Measurements from ENCODE around the gene GPT2.

Gene GPT2

DNA sequence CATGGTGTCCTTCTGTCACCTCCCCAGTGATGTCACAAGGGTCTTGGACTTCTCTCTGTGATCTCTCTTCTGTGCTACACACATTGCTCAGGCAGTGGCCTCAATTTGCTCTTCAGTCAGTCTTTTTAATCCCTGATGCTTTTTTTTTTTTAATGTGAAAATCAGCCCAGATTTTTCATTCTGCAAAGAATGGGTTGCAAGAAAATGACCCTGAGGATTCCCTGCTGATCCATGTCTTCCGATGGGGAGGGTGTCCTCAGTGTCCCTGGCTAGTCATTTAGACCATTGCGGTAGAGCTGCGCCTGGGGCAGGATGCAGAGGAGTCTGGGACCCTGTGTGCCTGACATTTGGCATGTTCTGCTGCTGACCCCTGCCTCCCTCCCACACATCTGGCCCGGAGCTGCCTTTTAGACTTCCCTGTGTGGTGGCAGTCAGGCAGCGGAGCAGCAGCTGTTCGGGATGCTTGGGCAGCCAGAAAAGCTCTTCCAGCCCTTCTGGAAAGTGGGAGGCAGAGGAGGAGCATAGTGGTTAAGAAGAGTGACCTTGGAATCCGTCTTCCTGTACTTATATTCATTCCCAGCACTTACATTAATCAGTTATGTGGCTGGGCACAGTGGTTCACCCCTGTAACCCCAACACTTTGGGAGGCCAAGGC lies 12.3 kb downstream of the GPT2 start:
- no peak for DNase-seq

DNA sequence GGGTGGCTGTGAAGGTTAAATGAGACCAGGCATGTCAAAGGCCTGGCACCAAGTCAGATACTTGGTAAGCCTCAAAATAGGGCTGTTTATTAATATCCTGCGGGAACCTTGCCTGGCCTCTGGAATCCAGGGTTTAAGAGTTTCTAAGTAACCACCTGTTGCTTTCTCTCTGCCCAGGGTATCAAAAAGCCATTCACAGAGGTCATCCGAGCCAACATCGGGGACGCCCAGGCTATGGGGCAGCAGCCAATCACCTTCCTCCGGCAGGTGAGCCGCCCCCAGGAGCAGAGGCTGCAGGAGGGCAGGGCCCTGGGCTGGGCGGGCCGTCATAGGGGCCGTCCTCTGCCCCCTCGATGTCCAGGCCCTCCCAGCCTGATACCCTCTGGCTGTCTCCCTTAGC lies 13.3 kb downstream of the GPT2 start:
- no peak for DNase-seq

DNA sequence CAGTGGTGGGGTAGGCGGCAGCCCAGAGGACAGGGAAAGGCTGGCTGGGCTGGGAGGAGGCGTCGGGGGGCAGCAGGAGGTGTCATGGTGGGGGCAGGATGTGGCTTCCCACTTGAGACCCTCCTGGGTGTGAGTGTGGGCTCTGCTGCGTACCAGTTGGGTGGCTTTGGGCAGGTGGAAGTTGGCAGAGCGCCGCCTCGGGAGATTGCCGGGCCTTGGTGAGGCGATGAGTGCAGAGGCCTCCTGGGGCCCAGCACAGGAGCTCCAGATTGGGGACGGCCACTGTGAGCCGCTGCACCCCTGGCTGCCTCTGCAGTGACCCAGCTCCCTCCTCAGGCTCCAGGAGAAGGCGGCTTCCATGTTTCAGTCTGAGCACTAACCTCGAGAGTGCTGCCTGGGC lies 13.8 kb downstream of the GPT2 start:
- DNase-seq, result no peak

DNA sequence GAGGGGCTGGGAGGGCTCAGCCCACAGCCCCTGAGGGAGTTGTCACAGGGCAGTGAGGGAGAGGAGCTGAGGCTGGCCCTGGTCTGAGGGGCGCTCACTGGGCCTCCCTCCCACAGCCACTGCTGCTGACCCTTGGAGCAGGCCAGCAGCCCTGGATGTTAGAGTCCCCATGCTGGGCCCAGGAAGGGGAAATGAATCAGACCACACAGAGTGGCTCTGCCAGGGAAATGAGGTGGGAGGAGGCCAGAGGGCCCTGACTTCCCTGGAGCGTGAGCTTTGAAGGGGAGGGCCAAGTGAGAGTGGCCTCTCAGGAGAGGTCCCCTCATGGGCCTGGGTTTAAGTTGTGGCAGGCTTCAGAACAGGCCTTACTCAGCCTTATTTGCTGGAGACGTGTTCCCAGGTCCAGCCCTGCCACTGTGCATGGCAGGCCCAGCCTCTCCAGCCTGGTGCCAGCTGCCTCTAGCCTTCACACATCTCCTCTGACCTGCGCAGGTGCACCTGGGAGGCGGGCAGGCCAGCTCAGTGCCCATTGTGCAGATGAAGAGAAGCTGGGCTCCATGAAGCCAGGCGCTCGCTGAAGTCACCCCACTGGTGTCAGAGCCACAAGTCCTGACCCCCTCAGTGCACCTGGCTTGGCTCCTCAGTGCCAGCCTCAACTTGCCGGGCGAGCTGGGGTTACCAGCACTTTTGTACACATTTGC lies 15.4 kb downstream of the GPT2 start:
- no peak for DNase-seq

DNA sequence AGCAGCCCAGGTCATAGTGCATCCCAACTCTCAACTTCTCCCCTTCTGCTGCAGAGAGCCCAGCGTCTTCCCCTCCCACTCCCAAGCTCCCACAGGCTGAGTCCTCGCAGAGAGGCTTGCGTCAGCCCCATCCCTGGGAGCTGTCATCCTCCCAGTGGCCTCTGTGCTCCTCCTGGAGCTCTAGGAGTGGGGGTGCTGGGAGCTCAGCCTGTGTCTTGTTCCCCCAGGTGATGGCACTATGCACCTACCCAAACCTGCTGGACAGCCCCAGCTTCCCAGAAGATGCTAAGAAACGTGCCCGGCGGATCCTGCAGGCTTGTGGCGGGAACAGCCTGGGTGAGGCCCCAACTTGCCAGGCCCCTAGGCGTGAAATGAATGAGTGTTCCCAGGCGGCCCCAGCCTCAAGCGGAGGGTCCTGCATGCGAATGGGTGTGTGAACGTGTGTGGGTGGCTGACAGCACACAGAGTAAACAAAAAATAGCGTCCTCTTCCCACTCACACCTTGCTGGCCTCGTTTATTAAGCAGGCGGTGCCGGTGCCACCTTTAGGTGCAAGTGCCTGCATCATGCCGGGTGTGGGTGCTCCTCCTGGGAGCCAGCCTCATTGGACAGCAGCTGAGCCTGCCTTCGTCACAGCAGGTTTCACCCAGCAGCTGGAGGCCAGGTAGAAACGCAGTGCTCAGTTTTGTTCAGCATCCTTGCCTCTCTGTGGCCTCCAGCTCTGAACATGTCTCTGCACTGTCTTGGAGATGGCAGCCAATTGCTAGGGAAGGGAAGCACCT lies 16.5 kb downstream of the GPT2 start:
- DNase-seq, result no peak

DNA sequence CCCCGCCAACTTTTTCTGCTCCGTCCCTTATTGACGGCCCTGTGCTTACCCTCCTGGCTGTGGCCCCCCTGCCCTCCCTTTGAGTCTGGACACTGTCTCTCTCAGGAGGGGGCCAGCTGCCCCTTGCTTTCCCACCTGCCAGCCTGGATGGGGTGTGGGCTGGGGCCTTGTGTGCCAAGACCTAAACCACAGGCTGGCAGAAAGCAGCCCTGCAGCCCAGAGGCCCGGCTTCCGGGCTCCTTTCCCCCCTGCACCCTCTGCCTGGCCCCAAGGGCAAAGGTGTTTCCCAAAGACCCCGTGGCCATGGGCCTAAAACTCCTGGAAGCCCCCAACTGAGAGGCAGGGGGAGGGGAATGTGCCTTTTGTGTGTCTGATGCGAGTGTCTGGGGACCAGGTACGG lies 17.5 kb downstream of the GPT2 start:
- no peak for DNase-seq

DNA sequence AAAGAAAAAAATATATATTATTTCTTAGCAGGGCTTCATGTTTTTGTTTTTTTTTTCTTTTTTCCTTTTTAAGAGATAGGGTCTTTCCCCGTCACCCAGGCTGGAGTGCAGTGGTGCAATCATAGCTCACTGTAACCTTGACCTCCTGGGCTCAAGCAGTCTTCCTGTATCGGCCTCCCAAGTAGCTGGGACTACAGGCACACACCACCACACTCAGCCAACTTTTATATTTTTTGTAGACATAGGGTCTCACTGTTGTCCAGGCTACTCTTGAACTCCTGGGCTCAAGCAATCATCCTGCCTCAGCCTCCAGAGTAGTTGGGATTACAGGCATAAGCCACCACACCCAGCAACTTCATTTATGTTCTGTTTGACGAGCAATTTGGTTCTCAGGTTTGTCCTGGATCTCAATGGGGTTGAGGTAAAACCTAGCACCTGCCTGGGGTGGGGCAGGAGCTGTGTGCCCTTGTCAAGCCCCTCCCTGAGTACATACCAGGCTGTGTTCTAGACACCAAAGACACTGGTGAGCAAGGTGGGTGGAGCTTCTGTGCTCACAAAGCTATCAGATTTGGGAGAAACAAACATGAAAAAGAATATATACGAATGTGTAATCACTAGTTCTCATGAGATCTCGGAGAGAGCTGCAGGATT lies 19.2 kb downstream of the GPT2 start:
- no peak for DNase-seq

DNA sequence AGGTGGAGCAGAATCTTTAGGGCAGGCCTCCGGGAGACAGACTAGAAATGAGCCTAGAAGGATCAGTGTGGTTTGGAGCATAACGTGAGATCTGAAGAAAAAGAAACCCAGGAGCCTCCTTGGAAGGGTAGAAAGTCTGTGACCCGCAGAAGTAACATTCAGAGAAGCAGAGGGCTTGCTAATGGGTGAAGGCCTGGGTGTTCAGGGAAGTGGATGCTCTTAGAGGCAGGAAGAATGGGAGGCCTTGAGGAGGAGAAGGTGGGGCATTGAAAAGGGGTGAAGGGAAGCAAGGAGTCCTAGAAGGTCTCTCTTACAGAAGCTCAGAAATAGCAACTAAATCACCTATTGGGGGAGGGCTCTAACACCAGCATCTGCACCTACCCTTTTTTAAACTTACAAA lies 20.3 kb downstream of the GPT2 start:
- no peak for DNase-seq

DNA sequence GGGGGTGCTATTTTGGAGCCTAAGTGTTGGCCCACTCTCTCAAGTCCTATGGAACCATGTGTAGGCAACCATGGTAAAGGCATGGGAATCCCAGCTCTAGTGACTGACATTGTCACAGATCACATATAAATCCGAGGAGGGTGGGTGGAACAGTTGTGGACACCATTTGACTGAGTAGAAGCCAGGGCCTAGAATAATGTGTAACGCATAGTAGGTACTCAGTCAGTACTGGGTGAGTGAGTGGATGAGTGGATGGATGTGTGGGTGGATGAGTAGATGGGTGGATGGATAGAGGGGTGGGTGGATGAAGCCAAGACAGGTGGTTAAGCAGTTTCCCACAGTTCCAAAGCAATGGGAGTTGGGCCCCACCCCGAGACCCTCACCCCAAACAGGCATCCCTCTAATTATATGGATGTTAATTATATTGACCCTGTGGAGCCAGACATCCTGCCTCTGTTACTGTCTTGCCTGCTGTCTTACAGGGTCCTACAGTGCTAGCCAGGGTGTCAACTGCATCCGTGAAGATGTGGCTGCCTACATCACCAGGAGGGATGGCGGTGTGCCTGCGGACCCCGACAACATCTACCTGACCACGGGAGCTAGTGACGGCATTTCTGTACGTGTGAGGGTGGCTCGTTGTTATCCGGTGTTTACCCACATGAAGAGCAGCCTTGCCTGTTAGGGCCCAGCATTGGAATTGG lies 22.3 kb downstream of the GPT2 start:
- DNase-seq, result no peak

DNA sequence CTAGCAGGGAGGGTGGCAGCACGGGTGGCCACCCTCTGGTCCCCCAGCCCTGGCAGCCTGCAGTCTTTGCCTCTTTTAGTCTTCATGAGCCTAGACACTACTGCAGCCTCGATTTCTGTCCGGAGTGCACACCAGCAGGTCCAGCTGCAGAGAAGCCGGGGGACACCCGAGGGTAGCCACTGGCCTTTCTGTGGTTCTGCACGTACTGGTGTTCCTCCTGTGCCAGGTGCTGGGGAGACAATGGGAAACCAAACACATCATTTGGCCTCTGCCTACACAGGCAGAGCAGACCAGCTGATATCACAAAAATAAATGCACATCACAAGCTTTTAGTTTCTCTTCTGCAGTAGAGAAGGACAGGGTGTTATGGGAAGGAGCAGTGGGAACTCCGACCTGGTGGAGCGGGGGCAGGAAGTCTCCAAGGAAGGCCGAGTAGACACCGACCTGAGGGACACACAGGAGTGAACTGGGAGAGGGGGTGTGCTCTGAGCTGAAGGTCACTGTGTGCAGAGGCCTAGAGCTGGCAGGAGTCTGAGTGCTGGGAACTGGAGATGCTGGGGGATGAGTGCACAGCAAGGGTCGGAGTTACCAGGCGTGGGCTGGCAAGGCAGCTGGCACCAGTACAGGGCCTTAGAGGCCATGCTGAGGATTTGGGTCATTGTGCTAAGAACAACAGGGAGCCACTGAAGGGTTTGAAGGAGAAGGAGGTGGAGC lies 23.1 kb downstream of the GPT2 start:
- no peak for DNase-seq

DNA sequence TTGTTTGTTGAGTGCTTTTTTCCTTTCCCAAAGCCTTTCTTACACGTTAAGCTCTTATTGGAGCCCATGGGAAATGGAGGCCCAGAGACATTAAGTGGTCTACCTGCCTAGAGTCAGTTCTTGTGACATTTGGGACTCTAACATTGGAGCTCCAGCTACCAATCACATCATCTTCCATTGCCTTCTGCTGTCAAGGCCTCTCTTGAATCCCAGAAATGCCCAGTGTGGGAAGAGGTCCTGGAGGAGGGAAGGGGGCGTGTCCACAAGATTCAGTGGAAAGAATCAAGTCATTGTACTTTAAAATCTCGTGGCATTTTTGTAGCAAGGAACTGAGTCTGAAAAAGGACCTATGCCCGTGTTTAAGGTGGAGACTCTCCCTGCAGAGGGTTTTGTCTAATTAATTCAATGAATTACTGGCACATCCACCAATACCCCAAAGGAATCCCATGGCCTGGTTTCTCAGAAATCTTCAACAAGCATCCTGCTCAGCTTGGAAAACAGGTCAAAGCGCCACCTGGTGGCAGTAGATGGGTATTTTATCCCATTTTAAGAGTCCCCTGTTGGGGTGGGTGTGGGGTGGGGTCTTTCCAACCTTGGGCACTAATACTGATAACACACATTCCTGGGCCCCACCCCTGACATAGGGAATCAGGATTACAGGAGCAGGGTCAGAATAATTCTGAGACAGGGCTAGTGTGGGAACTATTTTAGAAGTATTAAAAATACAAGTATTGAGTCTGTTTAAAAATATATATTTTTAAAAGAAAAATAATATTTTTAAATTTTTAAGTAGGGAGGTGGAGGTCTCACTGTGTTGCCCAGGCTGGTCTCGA lies 24.6 kb downstream of the GPT2 start:
- peak in 4 of 5 donors; percentile 34 to 56 (median 48) for DNase-seq

DNA sequence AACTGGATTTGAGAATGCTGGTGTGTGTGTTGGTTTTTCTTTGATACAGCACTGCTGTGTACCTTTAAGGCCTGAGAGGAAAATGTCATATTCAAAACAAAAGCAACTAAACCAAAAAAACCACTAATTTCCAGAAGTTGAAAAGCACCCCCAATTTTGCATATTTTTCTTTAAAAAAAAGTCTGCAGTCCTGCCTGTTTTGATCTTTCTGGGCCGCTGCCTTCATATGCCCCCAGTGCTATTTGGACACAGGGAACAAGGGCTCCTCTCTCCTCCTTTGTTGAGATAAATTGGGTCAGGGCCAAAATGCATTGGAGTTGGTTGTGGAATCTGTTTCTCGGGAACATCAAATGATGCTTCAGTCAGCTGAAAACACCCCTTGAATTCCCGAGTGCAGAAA lies 26.9 kb downstream of the GPT2 start:
- DNase-seq, result peak in 1 of 5 donors; percentile 8

DNA sequence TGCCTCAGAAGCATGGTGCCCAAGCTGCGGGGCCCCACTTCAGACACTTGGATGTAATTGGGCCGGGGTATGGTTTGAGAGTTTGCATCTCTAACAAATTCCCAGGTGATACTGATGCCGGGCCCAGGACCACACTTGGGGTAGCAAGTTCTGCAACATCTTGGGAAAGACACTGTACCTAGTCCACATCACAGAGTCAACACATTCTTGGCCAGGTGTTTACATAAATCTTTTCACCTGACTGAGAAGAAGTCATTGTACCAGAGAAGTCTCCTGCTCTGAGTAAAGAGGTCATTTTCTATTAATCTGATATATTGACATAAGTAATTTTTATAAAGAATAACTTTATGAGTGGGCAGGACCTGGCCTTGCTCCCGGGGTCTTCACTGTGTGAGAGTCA lies 27.5 kb downstream of the GPT2 start:
- DNase-seq, result no peak

DNA sequence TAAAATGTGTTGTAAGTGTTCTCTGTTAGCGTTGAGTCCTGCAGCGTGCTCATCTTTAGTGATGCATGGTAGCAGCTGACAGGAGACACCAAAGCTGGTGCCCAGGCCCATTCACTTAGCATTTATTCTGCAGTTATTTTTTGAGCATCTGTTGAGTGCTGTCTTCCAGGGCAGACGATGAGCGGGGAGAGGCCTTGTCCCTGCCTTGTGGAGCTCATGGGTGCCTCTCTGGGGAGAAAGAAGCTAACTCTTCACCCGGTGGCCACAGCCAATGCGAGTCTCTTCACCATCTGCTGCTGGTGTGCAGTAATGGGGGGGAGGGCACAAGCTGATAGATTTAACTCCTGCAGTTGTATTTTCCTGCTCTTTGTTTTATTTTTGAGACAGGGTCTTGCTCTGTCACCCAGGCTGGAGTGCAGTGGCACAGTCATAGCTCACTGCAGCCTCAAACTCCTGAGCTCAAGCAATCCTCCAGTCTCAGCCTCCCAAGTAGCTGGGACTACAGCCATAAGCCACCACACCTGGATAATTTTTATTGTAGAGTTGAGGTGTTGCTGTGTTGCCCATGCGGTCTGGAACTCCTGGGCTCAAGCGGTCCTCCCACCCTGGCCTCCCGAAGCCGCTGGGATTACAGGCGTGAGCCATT lies 30.5 kb downstream of the GPT2 start:
- no peak for DNase-seq

DNA sequence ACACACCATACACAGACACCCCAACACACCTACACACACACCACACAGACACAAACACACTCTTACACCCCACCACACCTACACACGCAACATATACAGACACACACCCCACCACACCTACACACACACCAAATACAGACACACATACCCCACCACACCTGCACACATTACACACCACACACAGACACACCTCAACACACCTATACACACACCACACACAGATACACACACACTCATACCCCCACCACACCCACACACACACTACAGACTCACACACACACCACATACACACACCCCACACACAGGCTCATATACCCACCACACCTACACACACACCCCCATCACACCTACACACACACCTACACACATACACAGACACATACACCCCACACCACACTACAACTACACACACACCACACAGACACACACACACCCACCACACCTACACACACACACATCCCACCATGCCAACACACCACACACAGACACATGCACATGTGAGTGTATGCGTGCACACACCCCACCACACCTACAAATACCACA lies 31.4 kb downstream of the GPT2 start:
- DNase-seq, result no peak

DNA sequence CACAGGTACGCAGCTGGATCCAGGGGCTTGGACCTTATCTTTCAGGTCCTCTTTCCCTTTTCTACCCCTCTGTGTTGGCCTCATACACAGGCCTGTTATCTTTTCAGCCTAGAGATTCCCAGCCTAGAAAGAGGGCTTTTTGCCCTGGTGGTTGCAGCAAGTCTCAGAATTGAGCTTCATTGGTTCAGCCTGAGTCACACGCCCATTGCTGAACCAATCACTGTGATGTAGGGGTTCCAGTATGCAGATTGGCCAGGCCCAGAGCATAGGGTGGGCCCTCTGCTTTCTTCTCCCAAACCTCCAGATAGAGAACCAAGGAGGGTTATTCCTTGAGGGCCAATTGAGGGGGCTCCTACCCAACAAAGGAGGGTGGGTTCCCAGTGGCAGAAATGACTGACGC lies 32.8 kb downstream of the GPT2 start:
- DNase-seq, result no peak

DNA sequence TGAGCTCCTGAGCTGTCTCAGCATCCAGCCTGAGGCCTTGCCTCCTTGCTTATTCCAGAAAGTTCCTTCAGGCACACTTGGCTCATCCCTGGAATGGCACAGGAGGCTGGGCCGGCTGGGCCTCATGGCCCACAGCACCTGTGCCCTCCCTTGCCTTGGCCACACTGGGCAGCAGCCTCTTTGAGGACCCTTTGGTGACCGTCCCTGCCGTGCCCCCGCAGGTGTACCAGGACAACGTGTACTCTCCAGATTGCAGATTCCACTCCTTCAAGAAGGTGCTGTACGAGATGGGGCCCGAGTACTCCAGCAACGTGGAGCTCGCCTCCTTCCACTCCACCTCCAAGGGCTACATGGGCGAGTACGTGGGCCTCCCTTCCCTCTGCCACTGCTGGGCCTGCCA lies 34.2 kb downstream of the GPT2 start:
- DNase-seq, result no peak

DNA sequence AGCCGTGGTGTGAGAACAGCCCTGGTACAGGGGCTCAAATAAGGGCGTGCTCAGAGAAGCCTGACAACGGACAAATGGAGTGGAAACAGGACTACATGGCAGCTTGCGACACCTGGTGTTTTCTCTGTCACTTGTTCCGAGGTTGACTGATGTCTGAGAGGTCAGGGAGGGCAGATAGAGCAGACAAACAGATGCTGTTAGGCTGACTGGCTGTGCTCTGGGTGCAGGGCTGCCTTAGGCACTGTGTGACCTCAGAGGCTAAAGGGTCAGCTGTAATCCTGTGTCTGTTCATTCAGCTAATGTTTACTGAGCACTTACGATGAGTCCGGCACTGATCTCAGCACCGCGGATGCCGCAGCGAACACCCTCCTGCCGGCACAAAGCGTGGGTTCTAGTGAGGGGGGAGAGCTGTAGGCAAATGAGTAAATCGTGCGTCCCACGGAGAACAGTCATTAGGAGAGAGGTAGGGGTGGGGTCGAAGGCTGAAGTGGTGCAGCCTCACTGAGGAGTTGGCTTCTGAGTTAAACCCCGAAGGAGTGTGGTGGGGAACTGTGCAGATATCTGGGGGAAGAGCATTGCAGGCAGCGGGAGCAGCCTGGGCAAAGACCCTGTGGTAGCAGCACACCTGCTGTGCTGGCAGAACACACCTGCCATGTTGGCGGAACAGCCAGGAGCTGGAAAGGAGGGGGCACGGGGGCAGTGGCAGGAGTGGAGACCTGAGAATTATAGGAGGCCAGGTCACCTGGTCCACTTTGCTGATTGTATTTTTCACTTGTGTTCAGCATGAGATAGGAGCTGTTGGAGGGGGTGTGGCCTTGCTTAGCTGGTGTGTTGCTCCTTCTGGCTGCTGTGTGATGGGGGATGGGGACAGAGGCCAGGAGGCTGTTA lies 35.0 kb downstream of the GPT2 start:
- no peak for DNase-seq

DNA sequence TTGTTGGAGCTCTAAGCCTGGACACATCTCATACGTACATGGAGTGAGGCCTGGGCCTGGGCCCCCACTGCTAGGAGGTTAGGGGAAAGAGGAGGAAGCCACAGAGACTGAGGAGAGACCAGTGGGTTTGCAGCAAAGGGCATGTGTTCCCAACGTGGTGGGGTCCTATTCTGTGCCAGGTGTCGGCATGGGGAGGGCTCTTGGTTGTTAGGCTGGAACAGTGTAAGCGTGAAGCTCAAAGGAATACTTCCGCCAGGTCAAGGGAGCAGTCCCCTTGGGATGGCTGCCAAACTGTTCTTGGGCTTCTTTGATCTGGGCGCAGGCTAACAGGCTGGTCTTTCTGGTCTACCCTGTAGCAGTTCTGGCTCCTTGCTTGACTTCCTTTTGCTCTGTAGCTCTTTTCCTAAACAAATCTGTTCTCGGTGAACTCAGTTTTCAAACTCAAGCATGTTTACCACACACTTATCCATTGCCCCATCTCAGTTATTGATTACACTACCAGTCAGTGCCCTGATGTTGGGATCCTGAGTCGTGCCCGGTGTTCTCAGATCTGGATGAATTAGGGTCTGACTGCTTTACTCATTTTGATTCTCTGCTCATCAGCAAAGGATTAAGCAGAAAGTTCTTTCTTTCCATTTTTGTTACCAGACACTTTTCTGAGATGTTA lies 36.4 kb downstream of the GPT2 start:
- no peak for DNase-seq
